Adrenal gland (tissue), 5 donors: ENCODE data around the gene COX7A2L.

ENCODE experiments used
- CTCF ChIP-seq, 6 experiments: fragments of 450-650 bp in 4 of 6; fragments of 200-600 bp in 2 of 6; sonication (generic) in 1 of 6; IDR thresholded peaks; 1 replicate in 5 of 6; 2 replicates in 1 of 6; pipeline versions ENCODE4 v1.5.1 to v1.8.0; 2016 to 2021; ENCODE audit warnings: antibody characterized with exemption in 6 of 6, mild to moderate bottlenecking in 2 of 6, moderate library complexity in 1 of 6
- POLR2A ChIP-seq, 2 donors: fragments of 450-650 bp; IDR thresholded peaks; one replicate each; pipeline ENCODE4 v1.6.1; 2017; ENCODE audit warnings: antibody characterized with exemption in 2 of 2, mild to moderate bottlenecking in 2 of 2, moderate library complexity in 1 of 2
- donor health status: DM: no; HTN: no; CAD: no.

GRCh38 chr2:42335514-42336104 lies 25.4 kb downstream of the COX7A2L start:
- TF ChIP-seq POLR2A (IDR thresholded peaks at IDR 0.05) (no peak), CTCF (IDR thresholded peaks at IDR 0.05) (no peak)
